Peyer's patch (tissue), 4 donors: ENCODE data around the gene PDK2. TPM values are rescaled to one million over a fixed set of nuclear protein-coding genes. Genes with fewer than 3 reads are reported as not detected.
A peak's percentile ranks its signal among the peaks of the same experiment; 100 is the strongest.

ENCODE experiments used
- DNase-seq, 3 donors: peaks; one replicate each; pipeline ENCODE4 v3.0.0-alpha.2; 2017 to 2019
- H3K27ac ChIP-seq, 4 donors: fragments of 200-600 bp; sonication (generic); one replicate each; pipeline ENCODE4 v1.5.1; 2016 to 2019
- H3K27me3 ChIP-seq, 2 donors: fragments of 200-600 bp; sonication (generic); one replicate each; pipeline ENCODE4 v1.5.1; 2019
- H3K36me3 ChIP-seq, 3 donors: fragments of 200-600 bp; sonication (generic); one replicate each; pipeline ENCODE4 v1.5.1; 2016 to 2019
- H3K4me1 ChIP-seq, 4 donors: fragments of 200-600 bp; sonication (generic); one replicate each; pipeline ENCODE4 v1.5.1; 2016 to 2019
- H3K4me3 ChIP-seq, 4 donors: fragments of 200-600 bp; sonication (generic); 1 replicate in 3 of 4; 2 replicates in 1 of 4; pipeline ENCODE4 v1.5.1; 2016 to 2019; ENCODE audit warnings: mild to moderate bottlenecking in 1 of 4
- H3K9me3 ChIP-seq, 4 donors: fragments of 200-600 bp; sonication (generic); one replicate each; pipeline ENCODE4 v1.5.1; 2016 to 2019; ENCODE audit warnings: mild to moderate bottlenecking in 1 of 4
- CTCF ChIP-seq, 6 experiments: fragments of 450-650 bp in 4 of 6; fragments of 200-600 bp in 2 of 6; sonication (generic) in 1 of 6; IDR thresholded peaks; one replicate each; pipeline ENCODE4 v1.5.1; 2017 to 2019; ENCODE audit warnings: antibody characterized with exemption in 6 of 6, mild to moderate bottlenecking in 3 of 6, moderate library complexity in 1 of 6
- POLR2A ChIP-seq, 2 donors: fragments of 450-650 bp; IDR thresholded peaks; one replicate each; pipeline ENCODE4 v1.5.1; 2017; ENCODE audit warnings: antibody characterized with exemption in 2 of 2, mild to moderate bottlenecking in 2 of 2, moderate library complexity in 2 of 2
- total RNA-seq, 4 donors: library from RNA; depleted of rRNA; stranded (reverse); fragments of >200 nt; gene quantifications; one replicate each; pipeline ENCODE4 v1.1.0, GENCODE V29; 2016

Gene PDK2
- total RNA-seq, 4 donors from 2014 or later = 23.1 to 283 (median 164) TPM

- peak overlapping the region; percentile 90 to 98 (median 92) for H3K4me3 ChIP-seq
- peaks cover 8 to 70% (median 24%) of the 10 kb centered on the region in 4 donors for H3K4me1 ChIP-seq
- peak overlapping the region; percentile 86 to 99 (median 96) for H3K27ac ChIP-seq
- no peaks in the 10 kb centered on the region for H3K9me3 ChIP-seq
- peaks cover 0 to 10% (median 0%) of the 10 kb centered on the region in 3 donors for H3K36me3 ChIP-seq
- TF ChIP-seq POLR2A (IDR thresholded peaks at IDR 0.05) = peak in 1 of 2 donors; percentile 27
- peak in 4 of 6 experiments; percentile 16 to 48 (median 38) for TF ChIP-seq CTCF (IDR thresholded peaks at IDR 0.05)
- no peaks in the 10 kb centered on the region for H3K27me3 ChIP-seq
- peak; percentile 53 to 85 (median 82) for DNase-seq
Measured at GRCh38 chr17:50149417-50150353, 54.5 kb downstream of the PDK2 start.

GRCh38 chr17:50150354-50151040 is 55.3 kb downstream of the PDK2 start, which contains the start of gene PPP1R9B:
Gene PPP1R9B, minus strand, starts transcription at chr17:50150677. Its CDS starts 164 bp downstream, at chr17:50150513.
- TF ChIP-seq CTCF (IDR thresholded peaks at IDR 0.05) (no peak), POLR2A (IDR thresholded peaks at IDR 0.05) (no peak)
- Histone ChIP-seq H3K9me3 (no peaks in the 10 kb centered on the region), H3K4me3 (peak within 1 kb of the TSS; percentile 90 to 98 (median 92)), H3K36me3 (peaks cover 0 to 1% (median 0%) of the 10 kb centered on the region in 3 donors), H3K27me3 (no peaks in the 10 kb centered on the region), H3K27ac (peak within 1 kb of the TSS; percentile 86 to 99 (median 96)), H3K4me1 (peaks cover 8 to 65% (median 18%) of the 10 kb centered on the region in 4 donors)
- no peak for DNase-seq

- no peaks in the 10 kb centered on the region for H3K27me3 ChIP-seq
- H3K9me3 ChIP-seq = no peaks in the 10 kb centered on the region
- peak overlapping the region; percentile 90 to 98 (median 92) for H3K4me3 ChIP-seq
- DNase-seq = peak; percentile 92 to 96 (median 92)
- peak; percentile 26 to 84 (median 68) for TF ChIP-seq CTCF (IDR thresholded peaks at IDR 0.05)
- TF ChIP-seq POLR2A (IDR thresholded peaks at IDR 0.05) = peak in 1 of 2 donors; percentile 34
- H3K27ac ChIP-seq = peak overlapping the region; percentile 86 to 99 (median 96)
- peaks cover 8 to 57% (median 11%) of the 10 kb centered on the region in 4 donors for H3K4me1 ChIP-seq
- H3K36me3 ChIP-seq = no peaks in the 10 kb centered on the region
Measured at GRCh38 chr17:50151041-50151936, 56.1 kb downstream of the PDK2 start.

GRCh38 chr17:50151937-50152547 is 56.9 kb downstream of the PDK2 start:
- TF ChIP-seq CTCF (IDR thresholded peaks at IDR 0.05) (peak in 1 of 6 experiments; percentile 32), POLR2A (IDR thresholded peaks at IDR 0.05) (peak in 1 of 2 donors; percentile 18)
- Histone ChIP-seq H3K27ac (peak overlapping the region; percentile 86 to 99 (median 96)), H3K36me3 (no peaks in the 10 kb centered on the region), H3K4me1 (peaks cover 3 to 50% (median 6%) of the 10 kb centered on the region in 4 donors), H3K27me3 (no peaks in the 10 kb centered on the region), H3K4me3 (peak overlapping the region; percentile 90 to 98 (median 92)), H3K9me3 (no peaks in the 10 kb centered on the region)
- peak; percentile 84 to 95 (median 90) for DNase-seq
